Small intestine (tissue), 7 donors: ENCODE data around the gene MGP. TPM values are rescaled to one million over a fixed set of nuclear protein-coding genes. Genes with fewer than 3 reads are reported as not detected.

Experiments used
- DNase-seq, 2 donors: peaks; one replicate each; pipeline versions ENCODE4 v3.0.0 to v3.0.0-alpha.2; 2013
- FAIRE-seq: peaks from 2 replicates; lab custom pipeline; 2012; peaks lifted over from hg19 to GRCh38; lab: Jason Lieb, UNC
- H3K27ac ChIP-seq, 3 donors: one replicate each; pipeline ENCODE4 v1.5.1; 2013; ENCODE audit warnings: low read length in 2 of 3, mild to moderate bottlenecking in 2 of 3, control low read depth in 1 of 3, inconsistent platforms in 1 of 3, low read depth in 1 of 3, moderate library complexity in 1 of 3
- H3K27me3 ChIP-seq, 3 donors: one replicate each; pipeline ENCODE4 v1.6.1; 2013; ENCODE audit warnings: low read length in 3 of 3, inconsistent platforms in 1 of 3; ENCODE audit not compliant: control insufficient read depth in 3 of 3, insufficient read depth in 3 of 3
- H3K36me3 ChIP-seq, 3 donors: one replicate each; pipeline ENCODE4 v1.6.1; 2013; ENCODE audit warnings: low read length in 3 of 3, inconsistent platforms in 1 of 3, low read depth in 1 of 3, mild to moderate bottlenecking in 1 of 3, moderate library complexity in 1 of 3; ENCODE audit not compliant: control insufficient read depth in 3 of 3, insufficient read depth in 2 of 3
- H3K4me1 ChIP-seq, 3 donors: one replicate each; pipeline ENCODE4 v1.6.1; 2013; ENCODE audit warnings: low read length in 2 of 3, inconsistent platforms in 1 of 3, low read depth in 1 of 3, mild to moderate bottlenecking in 1 of 3, moderate library complexity in 1 of 3; ENCODE audit not compliant: control insufficient read depth in 3 of 3, insufficient read depth in 2 of 3
- H3K4me3 ChIP-seq, 3 donors: one replicate each; pipeline ENCODE4 v1.5.1; 2013; ENCODE audit warnings: low read length in 3 of 3, control low read depth in 1 of 3, inconsistent platforms in 1 of 3, low read depth in 1 of 3, mild to moderate bottlenecking in 1 of 3, moderate library complexity in 1 of 3
- H3K9me3 ChIP-seq, 2 donors: one replicate each; pipeline ENCODE4 v1.6.1; 2013; ENCODE audit warnings: low read depth in 1 of 2, low read length in 1 of 2; ENCODE audit not compliant: control insufficient read depth in 2 of 2, insufficient read depth in 1 of 2
- WGBS, 3 donors: extraction: QIAGEN DNeasy Blood & Tissue Kit; methylation state at CpG; one replicate each; pipeline ENCODE4 v1.1.7; 2013; 5-methylcytosine and 5-hydroxymethylcytosine counted together
- polyA plus RNA-seq, 4 donors: library from polyadenylated mRNA; stranded (reverse) in 3 of 4; unstranded in 1 of 4; fragments of 200-250 nt in 3 of 4; fragments of 120-200 nt in 1 of 4; gene quantifications; one replicate each; pipeline versions ENCODE4 v1.2.1 to v1.2.3, GENCODE V29; 2013
- donor health status: healthy with polysubstance abuse.
- donor health status: control.
- donor health status: control.
- donor health status: Bipolar disorder and iron deficiency.
- donor health status: healthy.

MGP gene
- polyA plus RNA-seq, 4 donors, result 10.6 to 268 (median 15.5) TPM

DNA sequence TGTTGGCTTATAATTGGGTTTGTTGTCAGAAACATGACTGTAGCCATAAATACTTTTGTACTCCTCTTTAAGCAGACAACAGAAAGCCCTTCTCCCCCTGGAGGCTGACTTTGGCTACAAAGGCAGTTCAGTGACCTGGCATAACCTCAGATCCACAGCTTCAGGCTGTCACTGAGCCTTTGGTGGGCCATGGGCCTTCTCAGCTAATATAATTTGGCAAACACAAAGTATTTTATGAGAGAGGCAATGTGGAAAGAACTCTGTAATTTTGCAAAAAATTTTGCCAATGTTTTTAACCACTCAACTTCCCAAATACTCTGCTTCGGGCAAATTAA lies 15.5 kb upstream of the MGP start:
- Histone ChIP-seq H3K36me3 (no peaks in the 10 kb centered on the region), H3K27me3 (no peaks in the 10 kb centered on the region), H3K4me1 (no peaks in the 10 kb centered on the region), H3K27ac (no peak overlapping the region), H3K9me3 (no peaks in the 10 kb centered on the region), H3K4me3 (no peak overlapping the region)
- 77 to 97% (median 97%) methylated on average over 1 of the region's 1 CpG for WGBS, 3 donors
- FAIRE-seq, result no peak
- no peak for DNase-seq

DNA sequence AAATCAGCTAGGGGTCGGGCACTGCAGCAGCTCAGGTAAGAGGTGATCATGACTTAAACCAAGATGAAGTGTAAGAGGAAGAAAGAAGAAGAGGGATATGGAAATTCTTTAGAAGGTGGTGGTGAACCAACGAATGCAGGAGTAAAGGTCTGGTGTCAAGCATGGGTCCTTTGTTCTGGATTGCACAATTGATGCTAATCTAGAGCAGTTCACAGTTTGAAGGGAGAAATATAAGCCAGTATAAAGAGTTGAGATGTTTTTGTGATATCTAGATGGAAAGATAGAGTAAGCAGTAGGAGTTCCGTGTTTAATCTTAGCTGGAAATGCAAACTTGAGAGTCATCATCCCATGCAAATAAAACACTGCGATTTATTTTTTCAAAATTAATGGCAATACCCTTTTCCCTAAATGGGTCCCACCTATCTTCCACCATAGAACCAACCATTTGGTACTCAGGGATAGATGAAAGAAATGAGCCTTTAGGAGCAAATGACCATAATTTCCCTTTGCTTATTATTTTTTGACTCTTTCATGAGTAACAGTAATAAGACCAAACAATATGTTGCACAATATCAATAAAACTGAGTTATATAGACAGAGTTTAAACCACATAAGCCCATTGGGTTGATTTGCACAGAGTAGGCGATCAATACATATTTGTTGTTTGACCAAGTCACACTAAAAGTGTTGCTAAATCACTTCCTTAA lies 15.0 kb upstream of the MGP start:
- Histone ChIP-seq H3K4me3 (no peak overlapping the region), H3K27ac (no peak overlapping the region), H3K4me1 (no peaks in the 10 kb centered on the region), H3K36me3 (no peaks in the 10 kb centered on the region), H3K27me3 (no peaks in the 10 kb centered on the region), H3K9me3 (no peaks in the 10 kb centered on the region)
- FAIRE-seq (no peak), DNase-seq (no peak)
- WGBS, 3 donors, result 76 to 87% (median 83%) methylated on average over 5 of the region's 5 CpGs

DNA sequence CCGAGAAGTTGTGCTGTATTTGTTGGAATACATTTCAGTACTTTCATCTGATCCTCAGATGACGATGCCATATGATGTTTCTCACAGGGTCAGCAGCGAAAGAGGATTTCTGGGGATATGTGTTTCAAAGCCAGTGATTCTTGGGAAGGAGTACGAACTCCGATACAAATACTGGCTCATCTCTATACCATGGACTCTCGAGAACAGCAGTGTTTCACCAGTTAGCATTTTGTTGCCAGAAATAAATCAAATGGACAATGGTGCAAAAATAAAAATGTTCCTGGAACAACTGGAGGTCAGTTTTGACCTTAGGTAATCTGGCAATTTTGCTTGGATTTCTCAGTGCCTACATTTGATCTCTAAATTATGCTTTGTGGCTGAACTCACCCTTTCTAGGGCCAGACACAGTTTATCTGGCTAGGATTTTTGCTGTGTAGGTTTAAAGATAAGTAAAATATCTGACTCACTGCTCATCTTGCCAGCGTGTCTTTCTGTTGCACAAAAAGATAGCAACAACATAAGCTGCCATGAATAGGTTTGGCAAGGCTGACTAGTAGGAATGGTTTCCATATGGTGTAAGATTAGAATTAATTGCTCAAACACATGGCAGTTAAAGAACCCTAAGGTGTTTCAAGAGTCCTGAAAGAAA lies 11.0 kb upstream of the MGP start:
- Histone ChIP-seq H3K4me1 (no peaks in the 10 kb centered on the region), H3K9me3 (no peaks in the 10 kb centered on the region), H3K27me3 (no peaks in the 10 kb centered on the region), H3K27ac (peak overlapping the region in 1 of 3 donors; percentile 9), H3K4me3 (no peak overlapping the region), H3K36me3 (no peaks in the 10 kb centered on the region)
- WGBS, 3 donors, result 66 to 83% (median 78%) methylated on average over 7 of the region's 7 CpGs
- DNase-seq (no peak), FAIRE-seq (no peak)

- 57 to 72% (median 59%) methylated on average over 5 of the region's 5 CpGs for WGBS, 3 donors
- no peaks in the 10 kb centered on the region for H3K27me3 ChIP-seq
- H3K4me1 ChIP-seq, result no peaks in the 10 kb centered on the region
- DNase-seq, result no peak
- no peaks in the 10 kb centered on the region for H3K36me3 ChIP-seq
- peak overlapping the region in 2 of 3 donors; percentile 19 to 63 for H3K27ac ChIP-seq
- no peaks in the 10 kb centered on the region for H3K9me3 ChIP-seq
- FAIRE-seq, result no peak
- no peak overlapping the region for H3K4me3 ChIP-seq
Measured at GRCh38 chr12:14893506-14894250, 8.0 kb upstream of the MGP start.

DNA sequence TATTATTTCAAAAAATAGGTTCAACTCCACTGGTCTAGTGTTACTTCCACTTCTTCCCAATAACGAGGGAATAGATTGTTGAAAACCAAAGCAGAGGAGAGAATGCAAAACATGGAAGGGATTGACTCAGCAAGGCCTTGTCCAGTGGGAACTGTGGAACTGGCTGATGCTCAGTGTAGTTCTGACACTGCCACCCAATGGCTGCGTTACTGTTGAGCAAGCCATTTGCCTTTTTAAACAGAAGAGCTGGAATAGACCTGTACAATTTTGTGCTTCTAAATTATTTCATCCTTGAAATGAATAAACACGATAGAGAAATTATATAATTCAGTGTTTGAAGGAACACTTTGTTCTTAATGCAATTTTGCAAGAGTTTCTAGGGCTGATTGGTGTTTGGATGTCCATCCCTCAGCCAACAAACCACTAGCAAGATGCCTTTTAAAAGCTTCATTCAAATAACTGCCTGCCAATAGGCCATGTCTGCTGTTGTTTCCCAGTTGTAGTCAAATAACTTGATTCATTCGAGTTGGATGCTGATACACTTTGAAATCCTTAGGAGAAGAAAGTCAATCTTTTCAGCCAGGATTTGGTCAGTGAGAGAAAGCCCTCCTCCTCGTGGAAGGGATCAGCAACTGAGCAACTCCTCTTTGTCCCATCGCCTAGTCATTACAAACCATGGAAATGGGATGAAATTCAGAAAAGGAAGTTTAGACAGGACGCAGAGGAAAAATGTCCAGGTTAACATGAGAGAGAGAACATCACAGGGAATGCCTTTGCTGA lies 7.3 kb upstream of the MGP start:
- no peaks in the 10 kb centered on the region for H3K27me3 ChIP-seq
- H3K9me3 ChIP-seq, result no peaks in the 10 kb centered on the region
- no peak for FAIRE-seq
- no peaks in the 10 kb centered on the region for H3K4me1 ChIP-seq
- DNase-seq, result no peak
- H3K36me3 ChIP-seq, result no peaks in the 10 kb centered on the region
- H3K27ac ChIP-seq, result peak overlapping the region in 2 of 3 donors; percentile 19 to 51
- H3K4me3 ChIP-seq, result no peak overlapping the region
- WGBS, 3 donors, result 58 to 73% (median 69%) methylated on average over 7 of the region's 7 CpGs

DNA sequence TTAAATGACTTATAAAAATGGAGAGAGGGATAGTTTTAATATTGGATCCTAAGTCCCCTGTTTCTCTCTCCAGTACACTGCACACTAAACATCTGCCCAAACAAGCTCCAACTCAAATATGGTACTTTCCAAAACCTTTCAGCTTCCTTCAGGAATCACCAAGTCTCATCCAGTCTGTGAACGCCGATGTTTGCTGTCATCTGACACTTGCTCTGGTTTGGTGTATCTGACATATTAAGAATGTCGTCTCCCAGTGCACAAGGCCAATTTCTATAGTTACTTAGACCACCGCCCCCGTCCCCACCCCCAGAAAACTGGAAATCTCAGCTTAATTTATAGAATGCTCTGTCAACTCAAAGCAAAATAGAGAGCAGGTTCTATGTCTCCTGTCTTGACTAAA lies 5.0 kb upstream of the MGP start:
- DNase-seq (no peak), FAIRE-seq (no peak)
- Histone ChIP-seq H3K27me3 (peaks cover 0 to 2% (median 0%) of the 10 kb centered on the region in 3 donors), H3K4me1 (no peaks in the 10 kb centered on the region), H3K36me3 (no peaks in the 10 kb centered on the region), H3K9me3 (no peaks in the 10 kb centered on the region), H3K27ac (no peak overlapping the region), H3K4me3 (no peak overlapping the region)
- WGBS, 3 donors, result 74 to 86% (median 84%) methylated on average over 5 of the region's 5 CpGs

GRCh38 chr12:14886271-14886670 lies 617 bp upstream of the MGP start:
- H3K27me3 ChIP-seq, result peaks cover 0 to 5% (median 0%) of the 10 kb centered on the region in 3 donors
- no peak overlapping the region for H3K4me3 ChIP-seq
- no peaks in the 10 kb centered on the region for H3K4me1 ChIP-seq
- 26 to 68% (median 39%) methylated on average over 6 of the region's 6 CpGs for WGBS, 3 donors
- FAIRE-seq (no peak), DNase-seq (no peak)
- H3K36me3 ChIP-seq, result no peaks in the 10 kb centered on the region
- no peaks in the 10 kb centered on the region for H3K9me3 ChIP-seq
- peak overlapping the region in 1 of 3 donors; percentile 49 for H3K27ac ChIP-seq

- H3K36me3 ChIP-seq, result no peaks in the 10 kb centered on the region
- H3K4me1 ChIP-seq, result no peaks in the 10 kb centered on the region
- H3K4me3 ChIP-seq, result peak overlapping the region in 1 of 3 donors; percentile 9
- H3K9me3 ChIP-seq, result no peaks in the 10 kb centered on the region
- H3K27ac ChIP-seq, result peak overlapping the region in 2 of 3 donors; percentile 43 to 68
- DNase-seq (peak in 1 of 2 donors; percentile 39), FAIRE-seq (no peak)
- H3K27me3 ChIP-seq, result peaks cover 0 to 5% (median 0%) of the 10 kb centered on the region in 3 donors
- WGBS, 3 donors, result 10 to 15% (median 11%) methylated on average over 5 of the region's 5 CpGs
Measured at GRCh38 chr12:14884458-14884878, 1.2 kb downstream of the MGP start.
